ENCODE results near the gene KRTAP10-7.
"Not testable (repeated sequence)": the region's sequence is repeated elsewhere in the genome, so short reads cannot be mapped to it uniquely, and the experiment has no call there.

KRTAP10-7 gene

DNA sequence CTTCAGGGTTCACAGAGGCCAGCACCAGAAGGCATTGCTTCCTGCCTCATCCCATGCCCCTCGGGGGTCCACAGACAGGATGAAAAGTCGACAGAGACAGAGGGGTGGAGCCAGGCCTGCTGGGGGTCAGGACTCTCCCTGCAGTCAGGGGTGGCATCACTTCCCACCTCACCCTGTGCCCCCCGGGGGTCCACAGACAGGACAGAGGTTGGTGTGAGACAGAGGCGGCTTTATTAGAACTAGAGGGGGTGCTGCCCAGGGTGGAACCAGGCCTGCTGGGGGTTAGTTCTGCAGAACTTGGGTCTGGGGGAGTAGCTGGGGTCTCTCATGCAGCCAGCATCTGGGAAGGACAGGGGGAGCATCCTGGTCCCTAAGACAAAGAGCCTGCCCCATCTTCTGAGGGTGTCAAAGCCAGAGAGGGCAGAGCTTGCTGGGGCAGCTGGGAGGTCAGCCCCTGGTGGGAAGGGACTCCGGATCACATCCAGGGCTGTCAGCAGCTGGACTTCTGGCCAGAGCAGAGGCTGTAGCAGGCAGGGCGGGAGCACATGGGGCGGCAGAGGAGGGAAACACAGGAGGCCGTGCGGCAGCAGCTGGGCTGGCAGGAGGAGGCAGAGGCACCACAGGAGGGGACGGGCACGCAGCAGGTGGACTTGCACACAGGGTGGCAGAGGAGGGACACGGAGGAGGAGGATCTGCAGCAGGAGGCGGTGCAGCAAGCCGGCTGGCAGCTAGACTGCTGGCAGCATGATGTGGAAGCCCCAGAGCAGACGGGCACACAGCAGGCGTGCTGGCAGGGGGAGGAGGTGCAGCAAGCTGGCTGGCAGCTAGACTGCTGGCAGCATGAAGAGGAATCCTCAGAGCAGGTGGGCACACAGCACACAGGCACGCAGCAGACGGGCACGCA, 9.2 kb upstream of the KRTAP10-7 start:
- peak; percentile 11 for DNase-seq

DNA sequence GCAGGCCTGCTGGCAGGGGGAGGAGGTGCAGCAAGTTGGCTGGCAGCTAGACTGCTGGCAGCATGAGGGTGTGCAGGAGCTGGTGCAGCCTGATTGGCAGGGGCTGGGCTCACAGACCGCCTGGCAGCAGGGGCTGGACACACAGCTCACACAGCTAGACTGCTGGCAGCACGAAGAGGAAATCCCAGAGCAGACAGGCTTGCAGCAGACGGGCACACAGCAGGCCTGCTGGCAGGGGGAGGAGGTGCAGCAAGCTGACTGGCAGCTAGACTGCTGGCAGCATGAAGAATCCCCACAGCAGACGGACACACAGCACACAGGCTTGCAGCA, 8.6 kb upstream of the KRTAP10-7 start:
- peak; percentile 16 for DNase-seq

DNA sequence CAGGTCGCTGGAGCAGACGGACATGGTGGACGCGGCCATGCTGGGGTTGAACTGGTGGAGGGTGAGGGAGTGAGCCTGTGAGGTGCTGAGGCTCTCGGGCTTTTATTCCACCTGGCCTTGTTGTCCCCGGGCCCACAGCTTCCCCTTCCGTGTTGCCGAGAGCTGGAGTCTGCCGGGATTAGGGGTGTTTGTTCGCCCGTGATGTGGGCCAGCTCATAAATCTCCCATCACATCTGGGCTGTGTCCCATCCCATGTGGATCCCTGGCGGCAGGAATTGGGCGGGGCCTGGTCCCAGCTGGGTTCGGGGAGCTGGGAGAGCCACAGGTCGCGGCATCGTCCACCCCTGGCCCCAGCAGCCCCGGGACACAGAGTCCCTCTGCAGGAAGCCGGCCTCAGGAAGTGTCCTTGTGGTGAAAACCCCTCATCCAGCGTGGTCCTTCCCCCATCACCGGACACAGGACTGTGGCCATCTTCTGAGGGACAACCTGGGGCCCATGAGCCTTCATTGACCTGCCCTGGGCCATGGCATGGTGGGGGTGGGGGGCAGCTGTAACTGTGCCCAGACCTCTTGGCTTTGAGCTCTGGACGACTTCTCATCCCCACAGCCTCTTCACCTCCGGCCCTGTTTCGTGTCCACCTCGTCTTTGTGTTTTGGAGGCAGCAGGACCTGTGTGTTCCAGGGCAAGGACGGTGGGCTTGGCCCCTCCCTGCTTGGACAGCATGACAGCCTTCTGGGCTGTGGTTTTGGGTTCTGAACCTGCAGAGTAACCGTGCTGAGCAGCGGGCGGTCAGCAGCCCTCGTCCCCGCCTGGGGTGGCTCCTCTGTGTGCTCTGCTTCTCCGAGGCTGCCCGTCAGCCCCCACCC, 7.7 kb upstream of the KRTAP10-7 start, which contains the start of gene KRTAP10-6:
Gene KRTAP10-6 (minus strand): TSS at position 60 of the 866 bp plus-strand sequence. CDS start 21 bp downstream, at position 39.
- DNase-seq = peak; percentile 16

DNA sequence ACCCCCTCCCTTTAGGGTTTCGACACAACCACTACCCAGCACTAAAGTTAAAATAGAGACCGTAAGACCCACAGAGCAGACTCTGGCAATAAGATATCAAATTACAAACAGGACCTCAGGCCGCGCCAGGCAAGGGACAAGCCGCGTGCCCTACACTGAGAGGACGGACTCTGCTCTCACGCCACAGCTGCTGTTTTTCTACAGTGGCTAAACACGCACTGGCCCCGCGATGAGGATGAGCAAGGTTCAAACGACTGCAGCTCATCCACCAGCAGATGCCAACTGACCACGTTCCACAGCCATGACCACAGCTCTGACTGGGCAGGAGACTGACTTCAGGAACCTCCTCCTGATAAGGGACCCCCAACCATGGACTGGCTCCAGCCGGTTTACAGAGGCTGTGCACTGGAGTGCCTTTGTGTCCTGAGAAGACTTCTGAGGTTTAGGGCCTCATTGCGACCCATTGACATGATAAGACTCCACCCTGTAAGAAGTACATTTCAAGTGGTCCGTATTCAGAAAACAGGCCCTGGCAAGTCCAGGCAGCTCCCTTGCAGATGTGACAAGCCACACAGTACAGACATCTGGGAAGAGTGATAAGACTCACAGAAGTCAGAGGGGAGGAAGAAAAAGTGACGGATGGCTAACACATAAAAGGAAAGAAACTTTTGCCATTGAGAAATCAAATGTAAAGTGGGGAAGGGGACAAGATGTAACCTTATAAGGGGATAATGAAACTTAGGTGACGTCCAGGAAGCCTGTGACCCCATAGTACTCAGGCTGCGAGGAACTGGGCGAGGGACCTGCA, 6.6 kb upstream of the KRTAP10-7 start:
- peak; percentile 14 for DNase-seq

DNA sequence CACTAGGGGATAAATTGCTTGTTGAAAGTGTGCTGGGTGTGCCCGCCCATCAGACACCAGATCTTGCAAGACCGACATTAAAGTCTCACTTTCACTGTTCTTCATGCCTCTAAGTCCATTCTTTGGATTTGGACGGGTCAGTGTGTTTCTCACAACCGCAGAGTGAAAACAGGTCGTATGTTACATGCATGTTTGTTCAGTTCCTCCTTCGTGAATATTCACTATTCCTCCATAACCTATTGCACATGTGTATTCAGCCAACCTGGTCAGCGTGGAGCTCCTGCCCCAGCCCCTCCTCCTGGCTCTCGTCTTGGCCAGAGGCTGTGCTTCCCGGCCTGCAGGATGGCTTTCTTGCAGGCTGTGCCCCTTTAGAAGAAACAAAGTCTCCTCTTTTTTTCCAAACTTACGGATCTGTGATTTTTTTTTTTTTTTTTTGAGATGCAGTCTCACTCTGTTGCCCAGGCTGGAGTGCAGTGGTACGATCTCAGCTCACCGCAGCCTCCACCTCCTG, 5.9 kb upstream of the KRTAP10-7 start:
- DNase-seq = peak; percentile 10

DNA sequence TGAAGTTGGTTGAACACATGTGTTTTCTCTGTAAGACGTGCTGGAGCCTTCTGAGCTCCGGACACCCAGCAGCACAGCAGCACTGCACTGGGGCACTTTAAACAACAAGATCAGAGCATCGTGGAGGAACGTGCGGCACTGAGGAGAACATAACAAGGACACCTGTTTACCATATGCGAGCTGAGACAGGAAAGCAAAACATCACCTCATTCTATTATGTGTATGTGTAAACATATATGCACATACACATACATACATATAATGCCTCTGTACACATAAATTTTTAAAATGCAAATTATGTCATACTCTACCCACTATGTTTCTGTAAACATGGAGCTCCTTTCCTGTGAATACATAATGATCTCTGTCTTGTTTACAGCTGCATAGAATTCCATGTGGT, 4.9 kb upstream of the KRTAP10-7 start:
- no peak for DNase-seq

DNA sequence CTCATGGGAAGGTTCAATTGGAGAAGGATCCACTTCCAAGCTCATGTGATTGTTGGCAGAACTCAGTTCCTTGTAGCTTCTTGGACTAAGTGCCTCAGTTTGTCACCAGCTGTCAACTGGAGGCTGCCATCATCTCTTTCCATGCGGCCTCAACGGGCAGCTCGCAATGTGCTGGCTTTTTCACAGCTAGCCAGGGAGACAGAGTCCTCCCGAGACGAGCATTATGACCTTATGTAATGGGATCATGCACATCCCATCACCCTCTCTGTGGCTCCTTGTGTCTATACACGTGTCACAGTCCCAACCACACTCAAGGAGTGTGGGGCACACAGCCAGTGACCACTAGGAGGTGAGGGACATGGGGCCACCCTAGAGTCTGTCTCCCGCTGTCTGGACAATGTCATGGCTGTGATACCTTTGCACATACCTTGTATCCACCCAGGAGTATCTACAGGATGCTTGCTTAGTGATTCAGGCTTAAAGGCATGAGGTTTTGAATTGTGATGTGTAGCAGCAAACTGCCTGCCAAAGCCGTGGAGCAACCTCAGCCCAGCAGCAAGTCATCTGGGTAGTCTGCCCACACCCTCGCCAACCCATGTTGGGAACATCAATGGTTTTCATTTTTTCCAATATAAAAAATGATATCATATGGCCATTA, 4.2 kb upstream of the KRTAP10-7 start:
- DNase-seq = no peak

DNA sequence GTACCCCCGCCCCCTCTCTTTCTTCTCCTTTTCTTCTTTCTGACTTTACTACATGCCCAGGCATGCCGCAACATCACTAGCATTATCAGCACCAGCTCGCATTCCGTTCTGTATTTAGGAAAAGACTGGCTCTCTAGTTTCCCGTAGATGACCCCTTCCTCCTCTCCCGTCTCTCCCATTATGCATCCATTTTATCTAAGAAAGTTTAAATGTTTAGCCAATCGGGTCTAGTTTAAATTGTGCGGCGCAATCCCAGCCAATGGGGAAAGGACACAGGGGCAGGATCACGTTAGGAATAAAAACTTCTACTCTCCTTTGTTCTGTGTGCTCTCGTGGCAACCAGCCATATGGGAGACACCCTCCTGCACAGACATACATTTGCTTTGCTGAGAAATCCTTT, 2.3 kb upstream of the KRTAP10-7 start:
- no peak for DNase-seq

DNA sequence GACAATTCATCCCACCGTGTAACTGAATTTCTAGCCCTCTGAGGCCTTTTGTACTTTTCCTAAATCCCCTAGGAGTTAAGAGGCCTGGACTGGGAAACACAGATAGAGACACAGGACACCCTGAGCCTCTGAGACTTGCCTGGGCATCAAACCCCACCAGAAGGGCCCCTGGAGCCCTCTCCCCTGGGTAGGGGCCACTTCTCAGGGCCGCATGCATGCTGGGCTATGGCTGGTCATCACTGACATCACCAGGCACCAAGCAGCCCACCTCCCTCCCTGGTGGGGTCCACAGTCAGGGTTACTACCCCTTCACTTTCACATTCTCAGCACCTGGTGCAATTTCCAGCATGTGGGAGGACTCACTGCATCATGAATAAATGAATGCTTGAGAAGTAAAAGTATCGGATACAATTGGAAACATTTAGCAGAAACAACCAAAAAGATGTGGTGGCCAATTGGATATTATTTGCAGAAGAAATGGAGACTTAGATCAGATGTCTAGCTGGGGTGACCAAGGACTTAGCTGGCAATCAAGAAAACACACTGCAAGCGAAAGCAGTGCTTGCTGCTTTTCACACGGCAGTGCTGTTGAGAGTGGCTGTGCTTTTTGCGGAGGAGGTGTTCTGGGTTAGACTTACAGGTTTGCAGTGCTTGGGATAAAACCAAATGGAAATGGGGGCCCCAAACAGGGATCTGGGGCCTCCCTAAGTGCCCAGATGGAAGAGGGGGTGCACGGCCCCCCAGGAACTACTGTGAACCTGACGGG, 950 bp upstream of the KRTAP10-7 start:
- DNase-seq = no peak

DNA sequence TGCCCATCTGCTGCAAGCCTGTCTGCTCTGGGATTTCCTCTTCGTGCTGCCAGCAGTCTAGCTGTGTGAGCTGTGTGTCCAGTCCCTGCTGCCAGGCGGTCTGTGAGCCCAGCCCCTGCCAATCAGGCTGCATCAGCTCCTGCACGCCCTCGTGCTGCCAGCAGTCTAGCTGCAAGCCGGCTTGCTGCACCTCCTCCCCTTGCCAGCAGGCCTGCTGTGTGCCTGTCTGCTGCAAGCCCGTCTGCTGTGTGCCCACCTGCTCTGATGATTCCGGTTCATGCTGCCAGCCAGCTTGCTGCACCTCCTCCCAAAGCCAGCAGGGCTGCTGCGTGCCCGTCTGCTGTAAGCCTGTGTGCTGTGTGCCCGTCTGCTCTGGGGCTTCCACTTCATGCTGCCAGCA, 694 bp downstream of the KRTAP10-7 start:
- not testable (repeated sequence) for DNase-seq

DNA sequence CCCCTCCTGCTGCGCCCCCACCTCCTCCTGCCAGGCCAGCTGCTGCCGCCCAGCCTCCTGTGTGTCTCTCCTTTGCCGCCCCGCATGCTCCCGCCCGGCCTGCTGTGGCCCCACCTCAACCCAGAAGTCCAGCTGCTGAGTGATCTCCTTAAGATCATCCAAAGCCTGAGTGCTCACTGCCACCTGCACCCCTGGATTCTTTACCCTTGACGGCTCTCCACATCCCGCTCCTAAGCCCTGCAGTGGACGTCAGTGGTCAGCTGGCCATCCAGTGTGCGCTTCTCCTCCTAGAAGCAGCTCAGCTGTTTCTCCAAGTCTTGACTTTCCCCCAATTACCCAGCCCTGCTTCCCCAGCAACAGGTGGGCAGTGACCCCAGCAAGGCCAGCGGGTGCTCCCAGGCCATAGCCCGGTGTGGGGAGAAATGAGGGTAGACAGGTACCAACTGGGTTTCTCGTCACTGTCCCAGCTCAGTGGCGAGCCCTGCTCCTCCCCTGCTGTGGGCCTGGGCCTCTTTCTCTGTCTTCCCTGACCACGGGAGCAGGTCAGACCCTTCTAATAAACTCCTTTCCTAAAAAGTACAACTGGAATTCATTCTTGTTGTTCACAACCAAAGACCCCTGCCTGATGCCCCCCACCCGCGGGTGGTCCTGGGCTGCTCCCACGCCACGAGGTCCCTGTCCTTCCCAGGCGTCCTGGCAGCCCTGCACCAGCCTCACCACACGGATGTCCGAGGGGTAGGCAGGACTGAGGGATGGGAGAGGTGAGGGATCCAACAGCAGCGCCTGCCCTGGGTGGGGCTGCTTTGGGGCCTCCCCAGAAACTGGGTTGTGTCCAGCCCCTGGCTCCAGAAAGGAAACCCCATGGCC, 1.4 kb downstream of the KRTAP10-7 start:
- no peak for DNase-seq

DNA sequence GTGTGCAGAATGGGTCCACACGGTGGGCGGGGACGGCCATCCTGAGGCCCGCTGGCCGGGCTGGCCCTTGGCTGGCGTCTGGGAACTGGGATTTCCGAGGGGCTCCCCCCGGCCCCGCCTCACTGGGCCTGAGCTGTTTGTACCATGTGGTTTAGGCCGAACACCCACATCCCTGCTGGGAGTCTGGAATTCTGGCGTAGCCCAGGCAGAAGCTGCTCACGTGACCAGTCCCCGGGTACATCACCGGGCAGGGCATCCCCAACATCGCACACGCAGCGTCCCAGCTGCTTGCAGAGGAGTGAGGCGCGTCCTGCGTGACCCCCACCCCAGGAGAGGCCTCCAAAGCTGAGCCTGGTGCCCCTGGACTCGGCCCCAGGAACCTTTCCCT, 2.1 kb downstream of the KRTAP10-7 start:
- no peak for DNase-seq

DNA sequence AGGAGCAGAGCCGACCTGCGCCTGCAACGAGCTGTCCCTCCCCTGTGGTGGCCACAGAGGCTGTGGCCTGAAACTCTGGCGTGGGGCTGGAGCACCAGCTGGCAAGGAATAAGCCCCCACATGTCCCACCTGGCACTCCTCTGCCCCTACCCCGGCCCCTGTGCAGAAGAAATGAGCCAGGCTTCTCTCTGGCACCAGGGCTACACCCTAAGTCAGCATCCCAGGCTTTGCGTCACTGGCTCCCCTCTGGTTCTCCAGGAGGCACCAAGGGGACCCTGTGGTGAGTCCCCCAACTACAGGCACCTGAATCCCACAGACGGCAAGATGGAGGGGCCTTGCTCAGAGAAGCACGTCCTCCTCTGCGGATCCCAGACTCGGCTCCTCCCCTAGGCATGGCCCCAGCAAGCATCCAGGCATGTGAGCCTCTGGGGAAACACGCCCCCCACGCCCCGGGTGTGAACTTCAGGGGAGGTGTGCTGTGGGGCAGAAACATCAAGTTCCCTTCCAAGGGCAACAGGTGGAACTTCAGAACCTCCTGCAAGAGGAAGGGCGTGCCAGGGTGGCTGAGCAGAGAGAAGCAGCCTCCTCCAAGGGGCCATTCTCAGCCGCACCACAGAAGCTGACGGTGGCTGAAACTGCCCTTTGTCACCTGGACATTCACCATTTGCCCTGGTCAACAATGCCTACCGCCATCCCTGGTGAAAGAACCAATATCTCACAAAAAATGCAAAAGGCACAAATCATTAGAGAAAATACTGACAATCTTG, 2.9 kb downstream of the KRTAP10-7 start:
- DNase-seq = no peak

DNA sequence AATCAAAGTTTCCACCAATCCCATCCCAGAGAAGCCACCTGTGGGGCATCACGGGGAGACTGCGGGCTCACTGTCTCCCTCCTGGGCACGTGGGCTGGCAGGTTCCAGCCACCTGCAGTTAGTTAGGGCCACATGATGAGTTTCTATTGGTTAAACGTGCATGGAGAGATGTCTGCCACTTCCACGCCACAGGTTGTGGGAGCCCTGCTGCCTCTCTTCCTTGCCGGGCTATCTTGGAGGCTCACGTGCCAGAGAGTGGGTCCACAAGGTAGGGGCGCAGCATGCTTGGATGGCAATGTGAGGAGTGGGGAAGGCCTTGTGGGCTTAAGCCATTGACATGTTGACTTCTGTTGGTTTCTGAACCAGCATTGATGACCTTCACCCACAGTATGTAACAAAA, 3.5 kb downstream of the KRTAP10-7 start:
- no peak for DNase-seq

DNA sequence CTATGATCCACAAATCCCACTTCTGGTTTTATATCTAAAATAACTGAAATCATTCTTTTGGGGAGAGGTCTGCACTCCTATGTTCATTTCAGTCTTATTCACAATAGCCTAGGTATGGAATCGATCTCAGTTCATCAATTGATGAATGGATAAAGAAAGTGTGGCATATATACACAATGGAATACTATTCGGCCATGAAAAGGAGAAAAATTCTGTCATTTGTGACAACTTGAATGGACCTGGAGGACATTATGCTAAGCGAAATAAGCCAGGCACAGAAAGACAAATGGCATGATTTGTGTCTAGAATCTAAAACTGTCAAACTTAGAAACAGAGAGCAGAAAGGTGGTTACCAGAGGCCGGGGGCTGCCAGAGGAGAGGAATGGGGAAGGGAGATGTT, 6.1 kb downstream of the KRTAP10-7 start:
- DNase-seq = no peak

DNA sequence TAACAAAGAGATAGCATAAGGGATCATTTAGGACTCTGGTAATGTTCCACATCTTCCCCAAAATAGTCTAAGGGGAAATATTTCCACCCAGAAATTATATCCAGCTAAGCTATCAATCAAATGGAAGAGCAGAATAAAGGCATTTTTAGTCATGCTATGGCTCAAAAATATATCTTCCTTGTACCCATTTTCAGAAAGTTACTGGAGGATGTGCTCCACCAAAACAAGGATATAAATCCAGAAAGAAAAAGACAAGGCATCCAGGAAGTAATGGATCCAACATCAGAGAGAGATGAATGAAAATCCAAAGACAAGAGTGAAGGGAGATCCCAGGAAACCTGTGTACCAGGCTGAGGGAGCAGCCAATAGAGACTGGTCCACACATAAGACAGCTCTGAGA, 8.8 kb downstream of the KRTAP10-7 start:
- no peak for DNase-seq

DNA sequence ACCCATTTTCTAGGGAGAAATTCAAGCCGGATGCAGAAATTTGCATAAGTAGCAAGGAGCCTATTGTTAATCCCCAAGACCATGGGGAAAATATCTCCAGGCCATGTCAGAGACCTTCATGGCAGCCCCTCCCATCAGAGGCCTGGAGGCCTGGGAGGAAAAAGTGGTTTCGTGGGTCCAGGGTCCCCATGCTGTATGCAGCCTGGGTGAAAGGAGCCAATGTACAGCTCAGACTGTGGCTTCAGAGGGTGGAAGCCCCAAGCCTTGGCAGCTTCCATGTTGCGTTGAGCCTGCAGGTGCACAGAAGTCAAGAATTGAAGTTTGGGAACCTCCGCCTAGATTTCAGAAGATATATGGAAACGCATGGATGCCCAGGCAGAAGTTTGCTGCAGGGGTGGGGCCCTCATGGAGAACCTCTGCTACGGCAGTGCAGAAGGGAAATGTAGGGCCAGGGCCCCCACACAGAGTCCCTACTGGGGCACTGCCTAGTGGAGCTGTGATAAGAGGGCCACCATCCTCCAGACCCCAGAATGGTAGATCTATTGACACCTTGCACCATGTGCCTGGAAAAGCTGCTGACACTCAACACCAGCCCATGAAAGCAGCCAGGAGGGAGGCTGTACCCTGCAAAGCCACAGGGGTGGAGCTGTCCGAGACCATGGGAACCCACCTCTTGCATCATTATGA, 9.9 kb downstream of the KRTAP10-7 start:
- DNase-seq = not testable (repeated sequence)

DNA sequence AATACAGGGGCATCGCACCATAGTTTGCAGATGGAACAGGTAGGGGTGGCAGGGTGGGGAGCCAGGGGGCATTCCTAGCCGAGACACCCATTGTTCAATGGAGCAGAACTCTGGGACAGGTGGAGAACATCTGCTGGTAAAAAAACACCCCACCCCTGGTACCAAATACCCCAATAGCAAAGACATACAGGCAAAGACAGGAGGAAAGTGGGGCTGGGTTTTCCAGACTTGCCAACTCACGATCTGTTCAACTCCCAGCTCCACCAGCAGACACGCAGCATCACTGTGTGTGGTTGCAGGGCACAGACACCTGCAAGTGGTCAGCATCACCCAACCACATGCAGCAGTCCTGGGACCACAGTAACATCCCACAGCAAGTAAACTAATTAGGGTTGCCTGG, 11.2 kb downstream of the KRTAP10-7 start:
- DNase-seq = no peak

DNA sequence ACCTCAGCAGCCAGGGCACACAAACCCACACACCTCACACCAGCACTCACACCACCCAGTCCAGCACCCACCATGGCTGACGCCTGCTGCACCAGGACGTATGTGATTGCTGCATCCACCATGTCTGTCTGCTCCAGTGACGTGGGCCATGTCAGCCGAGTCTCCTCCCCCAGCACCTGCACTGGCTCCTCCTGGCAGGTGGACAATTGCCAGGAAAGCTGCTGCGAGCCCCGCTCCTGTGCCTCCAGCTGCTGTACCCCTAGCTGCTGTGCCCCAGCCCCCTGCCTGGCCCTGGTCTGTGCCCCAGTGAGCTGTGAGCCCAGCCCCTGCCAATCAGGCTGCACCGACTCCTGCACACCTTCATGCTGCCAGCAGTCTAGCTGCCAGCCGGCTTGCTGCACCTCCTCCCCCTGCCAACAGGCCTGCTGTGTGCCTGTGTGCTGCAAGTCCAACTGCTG, 11.7 kb downstream of the KRTAP10-7 start, which contains the start of gene KRTAP10-8:
Gene KRTAP10-8 (plus strand): TSS at position 51 of the 458 bp plus-strand sequence. CDS start 22 bp downstream, at position 73.
- no peak for DNase-seq

Data from stimulated activated CD8-positive, alpha-beta memory T cell treated with anti-CD3 and anti-CD28 coated beads, Interleukin-4, amount 100 ng/mL, for 48 hours (primary cell).